Neural cell (in vitro differentiated cells): Measurements from ENCODE around the gene SLC38A11.

Experiments used
- EZH2 ChIP-seq: fragments of 200-600, 300-800 bp; shearing (Covaris generic), sonication (generic); IDR thresholded peaks from 2 replicates; pipeline ENCODE4 v1.6.1; 2014; ENCODE audit warnings: antibody characterized with exemption, low read length, borderline replicate concordance, mild to moderate bottlenecking; ENCODE audit not compliant: insufficient read depth, poor library complexity, severe bottlenecking
- MXI1 ChIP-seq: fragments of 450-650 bp; conservative IDR thresholded peaks from 2 replicates; pipeline ENCODE4 v1.6.1; 2014; ENCODE audit warnings: antibody characterized with exemption, mild to moderate bottlenecking; ENCODE audit not compliant: poor library complexity, severe bottlenecking
- POLR2AphosphoS5 ChIP-seq: IDR thresholded peaks from 2 replicates; pipeline ENCODE4 v1.6.1; 2012
- TF ChIP-seq, protein P1 (sequence below): fragments of 450-650 bp; IDR thresholded peaks from 2 replicates; pipeline ENCODE4 v1.5.1; 2014; ENCODE audit warnings: antibody characterized with exemption, mild to moderate bottlenecking, moderate library complexity; ENCODE audit not compliant: poor library complexity, severe bottlenecking

DNA sequence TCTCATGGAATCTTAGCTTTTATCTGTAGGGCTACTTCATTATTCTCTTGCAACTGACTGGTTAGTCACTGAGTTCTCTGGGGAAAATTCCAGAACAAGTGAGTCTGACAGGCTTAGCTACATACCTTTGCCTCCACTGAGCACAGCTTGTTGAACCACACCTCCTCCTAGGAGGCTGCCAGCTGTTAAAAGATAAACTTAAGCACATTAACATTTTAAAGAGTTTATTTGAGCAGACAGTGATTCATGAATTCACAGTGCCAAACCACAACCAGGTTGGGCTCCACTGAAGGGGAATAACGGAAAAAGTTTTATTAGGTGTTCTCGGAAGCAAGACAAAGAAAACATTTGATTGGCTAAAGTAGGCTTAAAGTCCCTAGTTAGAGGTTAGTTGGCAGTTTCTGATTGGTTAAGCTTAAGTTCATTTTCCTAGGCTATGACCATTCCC, 12.5 kb upstream of the SLC38A11 start:
- TF ChIP-seq, protein P1, sequence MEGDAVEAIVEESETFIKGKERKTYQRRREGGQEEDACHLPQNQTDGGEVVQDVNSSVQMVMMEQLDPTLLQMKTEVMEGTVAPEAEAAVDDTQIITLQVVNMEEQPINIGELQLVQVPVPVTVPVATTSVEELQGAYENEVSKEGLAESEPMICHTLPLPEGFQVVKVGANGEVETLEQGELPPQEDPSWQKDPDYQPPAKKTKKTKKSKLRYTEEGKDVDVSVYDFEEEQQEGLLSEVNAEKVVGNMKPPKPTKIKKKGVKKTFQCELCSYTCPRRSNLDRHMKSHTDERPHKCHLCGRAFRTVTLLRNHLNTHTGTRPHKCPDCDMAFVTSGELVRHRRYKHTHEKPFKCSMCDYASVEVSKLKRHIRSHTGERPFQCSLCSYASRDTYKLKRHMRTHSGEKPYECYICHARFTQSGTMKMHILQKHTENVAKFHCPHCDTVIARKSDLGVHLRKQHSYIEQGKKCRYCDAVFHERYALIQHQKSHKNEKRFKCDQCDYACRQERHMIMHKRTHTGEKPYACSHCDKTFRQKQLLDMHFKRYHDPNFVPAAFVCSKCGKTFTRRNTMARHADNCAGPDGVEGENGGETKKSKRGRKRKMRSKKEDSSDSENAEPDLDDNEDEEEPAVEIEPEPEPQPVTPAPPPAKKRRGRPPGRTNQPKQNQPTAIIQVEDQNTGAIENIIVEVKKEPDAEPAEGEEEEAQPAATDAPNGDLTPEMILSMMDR = no peak
- no peak for TF ChIP-seq EZH2
- TF ChIP-seq POLR2AphosphoS5 = no peak
- no peak for TF ChIP-seq MXI1
